H1 (cell line): Measurements from ENCODE around the gene SLC8B1. TPM values are rescaled to one million over a fixed set of nuclear protein-coding genes. Genes with fewer than 3 reads are reported as not detected.

Experiments
- BCL11A ChIP-seq, 2 experiments: IDR thresholded peaks; one replicate each; pipeline ENCODE4 v1.6.1; 2011; ENCODE audit warnings: low read depth in 2 of 2, low read length in 2 of 2, mild to moderate bottlenecking in 2 of 2
- CHD7 ChIP-seq: fragments of 300-600 bp; sonication (generic); IDR thresholded peaks from 2 replicates; pipeline ENCODE4 v1.7.1; 2012; ENCODE audit warnings: low read length, moderate library complexity, mild to moderate bottlenecking, inconsistent platforms; ENCODE audit not compliant: insufficient replicate concordance
- HDAC2 ChIP-seq, 2 experiments: fragments of 300-600 bp in 1 of 2; sonication (generic) in 1 of 2; IDR thresholded peaks; 2 replicates each; pipeline ENCODE4 v1.6.1; 2011 to 2012; ENCODE audit warnings: low read depth in 2 of 2, low read length in 2 of 2, mild to moderate bottlenecking in 2 of 2, moderate library complexity in 2 of 2, borderline replicate concordance in 1 of 2, inconsistent platforms in 1 of 2
- MAX ChIP-seq: IDR thresholded peaks from 2 replicates; pipeline ENCODE4 v1.6.1; 2012; ENCODE audit warnings: inconsistent platforms
- POU5F1 ChIP-seq: IDR thresholded peaks from 2 replicates; pipeline ENCODE4 v1.6.1; 2011; ENCODE audit warnings: low read depth, mild to moderate bottlenecking, low read length, moderate library complexity
- RNF2 ChIP-seq: fragments of 200-900, 300-1000 bp; sonication (generic); IDR thresholded peaks from 2 replicates; pipeline ENCODE4 v1.7.1; 2016; ENCODE audit warnings: borderline replicate concordance, low read depth, mild to moderate bottlenecking, antibody characterized with exemption, low read length; ENCODE audit not compliant: poor library complexity, severe bottlenecking; ENCODE audit errors: missing control alignments
- SIX5 ChIP-seq: IDR thresholded peaks from 2 replicates; pipeline ENCODE4 v1.6.1; 2011; ENCODE audit warnings: mild to moderate bottlenecking, low read depth, low read length
- polyA plus RNA-seq, 7 experiments: library from polyadenylated mRNA; depleted of rRNA in 3 of 7; stranded (reverse) in 5 of 7; unstranded in 2 of 7; fragments of >200 nt in 5 of 7; fragments of 200-250 nt in 2 of 7; gene quantifications; 1 replicate in 5 of 7; 2 replicates in 1 of 7; 4 replicates in 1 of 7; pipeline versions ENCODE4 v1.2.1 to v1.2.3, GENCODE V29; 2011 to 2013; ENCODE audit warnings: missing spikeins in 2 of 7, mixed read lengths in 2 of 7
- total RNA-seq: library from RNA; stranded (reverse); fragmentation: NEBNext Ultra II Directional; extraction: Animal tissue kit (Norgen Biotek cat#: 25700); gene quantifications from 2 replicates; pipeline ENCODE4 v1.2.1, GENCODE V29; 2021

Gene SLC8B1
- total and polyA plus RNA-seq, 2 of the 8 experiments (the other 6 are each of a cell fraction or from before 2014, with no cell fraction given): 11.2 to 19.1 TPM

- TF ChIP-seq CHD7 (no peak), BCL11A (IDR thresholded peaks at IDR 0.05; ENCODE audit: low read depth in 2 of 2, low read length in 2 of 2) (no peak), HDAC2 (IDR thresholded peaks at IDR 0.05; ENCODE audit: borderline replicate concordance in 1 of 2, low read depth in 2 of 2, low read length in 2 of 2) (no peak), SIX5 (no peak), MAX (no peak), RNF2 (no peak), POU5F1 (no peak)
Measured at GRCh38 chr12:113371808-113372207, 36.9 kb upstream of the SLC8B1 start (continued).
